ENCODE data around the gene PLBD2.
"Not testable (repeated sequence)": the region's sequence is repeated elsewhere in the genome, so short reads cannot be mapped to it uniquely, and the experiment has no call there.

Gene PLBD2

GRCh38 chr12:113347107-113347506, 11.3 kb upstream of the PLBD2 start:
- no peak overlapping the region for H3K4me2 ChIP-seq (ENCODE audit: low read length)
- H3K27me3 ChIP-seq (ENCODE audit: control insufficient read depth, insufficient read depth, low read length) = no peaks in the 10 kb centered on the region
- no peak overlapping the region for H3K9ac ChIP-seq
- H3K4me3 ChIP-seq (ENCODE audit: low read depth, low read length) = no peak overlapping the region
- no peaks in the 10 kb centered on the region for H3K79me2 ChIP-seq
- no peaks in the 10 kb centered on the region for H3K36me3 ChIP-seq (ENCODE audit: control insufficient read depth, insufficient read depth, low read length)
- H2AFZ ChIP-seq = no peak overlapping the region
- no peaks in the 10 kb centered on the region for H3K9me3 ChIP-seq (ENCODE audit: control insufficient read depth, low read length)
- H3K27ac ChIP-seq = no peak overlapping the region
- no peak for TF ChIP-seq CTCF (IDR thresholded peaks at IDR 0.05)
- no peaks in the 10 kb centered on the region for H3K4me1 ChIP-seq

GRCh38 chr12:113347892-113348291, 10.5 kb upstream of the PLBD2 start:
- Histone ChIP-seq H3K79me2 (no peaks in the 10 kb centered on the region), H3K4me3 (ENCODE audit: low read depth, low read length) (no peak overlapping the region), H3K27me3 (ENCODE audit: control insufficient read depth, insufficient read depth, low read length) (no peaks in the 10 kb centered on the region), H3K36me3 (ENCODE audit: control insufficient read depth, insufficient read depth, low read length) (no peaks in the 10 kb centered on the region), H3K27ac (no peak overlapping the region), H2AFZ (no peak overlapping the region), H3K4me1 (no peaks in the 10 kb centered on the region), H3K9me3 (ENCODE audit: control insufficient read depth, low read length) (no peaks in the 10 kb centered on the region), H3K4me2 (ENCODE audit: low read length) (no peak overlapping the region), H3K9ac (no peak overlapping the region)
- TF ChIP-seq CTCF (IDR thresholded peaks at IDR 0.05) = no peak

GRCh38 chr12:113348849-113349536, 9.4 kb upstream of the PLBD2 start:
- Histone ChIP-seq H3K27ac (no peak overlapping the region), H3K36me3 (ENCODE audit: control insufficient read depth, insufficient read depth, low read length) (no peaks in the 10 kb centered on the region), H3K9me3 (ENCODE audit: control insufficient read depth, low read length) (no peaks in the 10 kb centered on the region), H2AFZ (no peak overlapping the region), H3K27me3 (ENCODE audit: control insufficient read depth, insufficient read depth, low read length) (no peaks in the 10 kb centered on the region), H3K4me3 (ENCODE audit: low read depth, low read length) (no peak overlapping the region), H3K9ac (no peak overlapping the region), H3K79me2 (no peaks in the 10 kb centered on the region), H3K4me2 (ENCODE audit: low read length) (no peak overlapping the region), H3K4me1 (no peaks in the 10 kb centered on the region)
- no peak for TF ChIP-seq CTCF (IDR thresholded peaks at IDR 0.05)

- Histone ChIP-seq H3K79me2 (no peaks in the 10 kb centered on the region), H3K9ac (no peak overlapping the region), H3K4me1 (no peaks in the 10 kb centered on the region), H3K27me3 (ENCODE audit: control insufficient read depth, insufficient read depth, low read length) (no peaks in the 10 kb centered on the region), H3K4me3 (ENCODE audit: low read depth, low read length) (no peak overlapping the region), H3K27ac (no peak overlapping the region), H3K4me2 (ENCODE audit: low read length) (no peak overlapping the region), H3K9me3 (ENCODE audit: control insufficient read depth, low read length) (no peaks in the 10 kb centered on the region), H3K36me3 (ENCODE audit: control insufficient read depth, insufficient read depth, low read length) (no peaks in the 10 kb centered on the region), H2AFZ (no peak overlapping the region)
- TF ChIP-seq CTCF (IDR thresholded peaks at IDR 0.05) = no peak
These were observed 7.3 kb upstream of the PLBD2 start for GRCh38 chr12:113351089-113351488.

- not testable (repeated sequence) for H3K4me3 ChIP-seq (ENCODE audit: low read depth, low read length); H3K9ac ChIP-seq; H3K9me3 ChIP-seq (ENCODE audit: control insufficient read depth, low read length); H3K27me3 ChIP-seq (ENCODE audit: control insufficient read depth, insufficient read depth, low read length); H3K4me1 ChIP-seq; H3K27ac ChIP-seq; H3K79me2 ChIP-seq; H2AFZ ChIP-seq; H3K36me3 ChIP-seq (ENCODE audit: control insufficient read depth, insufficient read depth, low read length); H3K4me2 ChIP-seq (ENCODE audit: low read length)
These were observed 4.2 kb upstream of the PLBD2 start for GRCh38 chr12:113354192-113354591.

Data from parathyroid adenoma (tissue), 2 donors.